Nephron (organoid): ENCODE data around the gene HENMT1.
"Not testable (repeated sequence)": the region's sequence is repeated elsewhere in the genome, so short reads cannot be mapped to it uniquely, and the experiment has no call there.

Experiments
- H3K27ac Mint-ChIP-seq, 3 experiments: 2 replicates each; pipeline ENCODE4 v1.8.0; 2020; ENCODE audit warnings: mixed read lengths in 3 of 3, mild to moderate bottlenecking in 2 of 3, moderate library complexity in 1 of 3
- H3K27me3 Mint-ChIP-seq: 2 replicates; pipeline ENCODE4 v1.8.0; 2021; ENCODE audit warnings: low read depth, mild to moderate bottlenecking, moderate library complexity, mixed read lengths
- H3K36me3 Mint-ChIP-seq: 2 replicates; pipeline ENCODE4 v1.8.0; 2020; ENCODE audit warnings: low read depth, mixed read lengths
- H3K4me1 Mint-ChIP-seq: 2 replicates; pipeline ENCODE4 v1.8.0; 2020; ENCODE audit warnings: mixed read lengths
- H3K4me3 Mint-ChIP-seq, 3 experiments: 2 replicates each; pipeline ENCODE4 v1.8.0; 2020; ENCODE audit warnings: mild to moderate bottlenecking in 3 of 3, mixed read lengths in 3 of 3, moderate library complexity in 2 of 3
- H3K9me3 Mint-ChIP-seq: 2 replicates; pipeline ENCODE4 v1.8.0; 2020; ENCODE audit warnings: mixed read lengths
- CTCF ChIP-seq, 3 experiments: fragments of 200-600 bp; sonication (generic); IDR thresholded peaks; one replicate each; pipeline ENCODE4 v1.5.0; 2021; ENCODE audit warnings: antibody characterized with exemption in 3 of 3; ENCODE audit not compliant: unreplicated experiment in 3 of 3

HENMT1 gene

GRCh38 chr1:108646648-108647269 lies 14.1 kb downstream of the HENMT1 start:
- no peaks in the 10 kb centered on the region for H3K27me3 Mint-ChIP-seq
- no peak overlapping the region for H3K4me3 Mint-ChIP-seq
- no peaks in the 10 kb centered on the region for H3K36me3 Mint-ChIP-seq
- TF ChIP-seq CTCF (IDR thresholded peaks at IDR 0.05; ENCODE audit: unreplicated experiment in 3 of 3): no peak
- H3K4me1 Mint-ChIP-seq: no peaks in the 10 kb centered on the region
- no peaks in the 10 kb centered on the region for H3K9me3 Mint-ChIP-seq
- peak overlapping the region; percentile 37 to 87 (median 48) for H3K27ac Mint-ChIP-seq

- Mint-ChIP-seq H3K27ac (peak overlapping the region in 2 of 3 experiments; percentile 8 to 37), H3K27me3 (no peaks in the 10 kb centered on the region), H3K9me3 (no peaks in the 10 kb centered on the region), H3K36me3 (no peaks in the 10 kb centered on the region), H3K4me1 (no peaks in the 10 kb centered on the region), H3K4me3 (no peak overlapping the region)
- no peak for TF ChIP-seq CTCF (IDR thresholded peaks at IDR 0.05; ENCODE audit: unreplicated experiment in 3 of 3)
These were observed 14.6 kb downstream of the HENMT1 start for GRCh38 chr1:108646265-108646647.

GRCh38 chr1:108645564-108646184 lies 15.2 kb downstream of the HENMT1 start:
- H3K36me3 Mint-ChIP-seq: no peaks in the 10 kb centered on the region
- peak overlapping the region in 2 of 3 experiments; percentile 8 to 9 for H3K27ac Mint-ChIP-seq
- no peaks in the 10 kb centered on the region for H3K27me3 Mint-ChIP-seq
- no peak overlapping the region for H3K4me3 Mint-ChIP-seq
- H3K4me1 Mint-ChIP-seq: no peaks in the 10 kb centered on the region
- no peaks in the 10 kb centered on the region for H3K9me3 Mint-ChIP-seq
- TF ChIP-seq CTCF (IDR thresholded peaks at IDR 0.05; ENCODE audit: unreplicated experiment in 3 of 3): no peak

GRCh38 chr1:108644984-108645383 lies 15.9 kb downstream of the HENMT1 start:
- TF ChIP-seq CTCF (IDR thresholded peaks at IDR 0.05; ENCODE audit: unreplicated experiment in 3 of 3): no peak
- no peaks in the 10 kb centered on the region for H3K9me3 Mint-ChIP-seq
- no peaks in the 10 kb centered on the region for H3K27me3 Mint-ChIP-seq
- no peak overlapping the region for H3K27ac Mint-ChIP-seq
- no peak overlapping the region for H3K4me3 Mint-ChIP-seq
- H3K4me1 Mint-ChIP-seq: no peaks in the 10 kb centered on the region
- peaks cover 1% of the 10 kb centered on the region for H3K36me3 Mint-ChIP-seq

GRCh38 chr1:108643492-108644335 lies 17.2 kb downstream of the HENMT1 start:
- no peaks in the 10 kb centered on the region for H3K4me1 Mint-ChIP-seq

GRCh38 chr1:108640863-108641262 lies 20.0 kb downstream of the HENMT1 start:
- not testable (repeated sequence) for H3K27ac Mint-ChIP-seq, H3K27me3 Mint-ChIP-seq, H3K4me3 Mint-ChIP-seq, H3K4me1 Mint-ChIP-seq, H3K36me3 Mint-ChIP-seq, H3K9me3 Mint-ChIP-seq

More at GRCh38 chr1:108643492-108644335, 17.2 kb downstream of the HENMT1 start:
- no peaks in the 10 kb centered on the region for H3K9me3 Mint-ChIP-seq
- H3K4me3 Mint-ChIP-seq: no peak overlapping the region
- TF ChIP-seq CTCF (IDR thresholded peaks at IDR 0.05; ENCODE audit: unreplicated experiment in 3 of 3): peak; percentile 61 to 68 (median 65)
- H3K27me3 Mint-ChIP-seq: no peaks in the 10 kb centered on the region
- H3K36me3 Mint-ChIP-seq: peaks cover 7% of the 10 kb centered on the region
- no peak overlapping the region for H3K27ac Mint-ChIP-seq
